ENCODE data around the gene SLC37A1.

SLC37A1 gene

GRCh38 chr21:42630626-42631025 is 117.0 kb downstream of the SLC37A1 start:
- H3K27me3 ChIP-seq (ENCODE audit: insufficient read depth, low read length, poor library complexity), result no peaks in the 10 kb centered on the region
- no peaks in the 10 kb centered on the region for H3K4me1 ChIP-seq (ENCODE audit: control insufficient read depth, low read depth, low read length)
- no peak overlapping the region for H2BK15ac ChIP-seq (replicated peaks; ENCODE audit: low read depth)
- H2BK5ac ChIP-seq (ENCODE audit: low read length), result no peak overlapping the region
- H3K18ac ChIP-seq (ENCODE audit: low read length), result no peak overlapping the region
- H3K9ac ChIP-seq (ENCODE audit: low read length), result no peak overlapping the region
- H3K23ac ChIP-seq (ENCODE audit: low read length), result no peak overlapping the region
- H4K5ac ChIP-seq (ENCODE audit: low read length), result no peak overlapping the region
- H3K4me3 ChIP-seq (ENCODE audit: low read length), result no peak overlapping the region
- H3K56ac ChIP-seq (ENCODE audit: low read length), result no peak overlapping the region
- DNase-seq, result no peak
- H3K36me3 ChIP-seq (ENCODE audit: control insufficient read depth, insufficient read depth, low read length), result no peaks in the 10 kb centered on the region
- H3K79me2 ChIP-seq (ENCODE audit: control insufficient read depth, insufficient read depth, low read length), result no peaks in the 10 kb centered on the region
- no peak overlapping the region for H2AK5ac ChIP-seq (ENCODE audit: low read length)
- H3K4me2 ChIP-seq (ENCODE audit: low read length), result no peak overlapping the region
- no peak overlapping the region for H2BK120ac ChIP-seq (ENCODE audit: low read depth, low read length)
- no peak overlapping the region for H3K27ac ChIP-seq (ENCODE audit: low read depth, low read length)
- no peak overlapping the region for H4K8ac ChIP-seq (ENCODE audit: low read depth, low read length)
- no peaks in the 10 kb centered on the region for H3K79me1 ChIP-seq (ENCODE audit: low read length)
- no CpG with 5 or more reads among the region's 9 CpGs for WGBS (ENCODE audit: extremely low coverage, insufficient coverage, low lambda C conversion rate)
- no peak overlapping the region for H3K4ac ChIP-seq (ENCODE audit: low read depth, low read length)
